WTC11 (cell line): ENCODE measurements around the gene DYNC1LI2. TPM values are rescaled to one million over a fixed set of nuclear protein-coding genes. Genes with fewer than 3 reads are reported as not detected.

Source experiments
- ATAC-seq: fragments of 200-7000 bp; cut with Tn5 transposase; 2 replicates; pipeline ENCODE4 v1.10.0; 2021; ENCODE audit warnings: mild to moderate bottlenecking, moderate library complexity
- CTCF ChIA-PET: fragments of 300-600 bp; sonication (Branson Sonifier 250); formaldehyde crosslinking; loops from one replicate; lab custom pipeline; 2021; ENCODE audit warnings: antibody characterized with exemption; lab: Charles Lee
- POLR2A ChIA-PET: fragments of 350-600 bp; sonication (Branson Sonifier 250); formaldehyde crosslinking; loops from one replicate; lab custom pipeline; 2021; ENCODE audit warnings: antibody characterized with exemption; lab: Charles Lee
- DNase-seq: peaks from one replicate; pipeline ENCODE4 v3.0.0; 2021; ENCODE audit warnings: low spot score
- H3K27ac Mint-ChIP-seq: 2 replicates; pipeline ENCODE4 v1.8.0; 2021; ENCODE audit warnings: mixed read lengths
- H3K27me3 Mint-ChIP-seq: 2 replicates; pipeline ENCODE4 v1.8.0; 2021; ENCODE audit warnings: low read depth, mild to moderate bottlenecking, moderate library complexity, mixed read lengths
- H3K36me3 Mint-ChIP-seq: 2 replicates; pipeline ENCODE4 v1.8.0; 2021; ENCODE audit warnings: mixed read lengths
- H3K4me1 Mint-ChIP-seq: 2 replicates; pipeline ENCODE4 v1.8.0; 2022; ENCODE audit warnings: mixed read lengths
- H3K4me3 Mint-ChIP-seq: 2 replicates; pipeline ENCODE4 v1.8.0; 2021; ENCODE audit warnings: mild to moderate bottlenecking, moderate library complexity, mixed read lengths
- H3K9me3 Mint-ChIP-seq: 2 replicates; pipeline ENCODE4 v1.8.0; 2021; ENCODE audit warnings: mixed read lengths
- CREM ChIP-seq: sonication (generic); formaldehyde crosslinking; IDR thresholded peaks from 2 replicates; pipeline ENCODE4 v1.8.1; 2022; ENCODE audit warnings: mild to moderate bottlenecking, missing genetic modification reagents, moderate library complexity
- FOXK1 ChIP-seq: sonication (generic); formaldehyde crosslinking; IDR thresholded peaks from 2 replicates; pipeline ENCODE4 v1.8.0; 2022; ENCODE audit warnings: mild to moderate bottlenecking, moderate library complexity, missing genetic modification reagents
- NFYB ChIP-seq: sonication (generic); formaldehyde crosslinking; conservative IDR thresholded peaks from 2 replicates; pipeline ENCODE4 v1.8.0; 2022; ENCODE audit warnings: low read depth, missing genetic modification reagents
- RORB ChIP-seq: fragments of 250-450 bp; sonication (Bioruptor Pico); IDR thresholded peaks from 2 replicates; pipeline ENCODE4 v1.9.0; 2021; ENCODE audit warnings: mild to moderate bottlenecking
- TP53 ChIP-seq: sonication (generic); formaldehyde crosslinking; IDR thresholded peaks from 2 replicates; pipeline ENCODE4 v1.8.1; 2023; ENCODE audit warnings: mild to moderate bottlenecking, missing genetic modification reagents
- ZNF671 ChIP-seq: fragments of 250-450 bp; sonication (Bioruptor Pico); IDR thresholded peaks from 2 replicates; pipeline ENCODE4 v1.8.0; 2021; ENCODE audit warnings: mild to moderate bottlenecking
- total RNA-seq: library from RNA; stranded (reverse); gene quantifications from 3 replicates; pipeline ENCODE4 v1.2.3, GENCODE V29; 2021
- TF ChIP-seq, protein P1 (sequence below): fragments of 250-450 bp; sonication (Bioruptor Pico); IDR thresholded peaks from 2 replicates; pipeline ENCODE4 v1.8.0; 2021; ENCODE audit warnings: mild to moderate bottlenecking
- TF ChIP-seq, protein P2 (sequence below): sonication (generic); formaldehyde crosslinking; IDR thresholded peaks from 2 replicates; pipeline ENCODE4 v1.8.0; 2023; ENCODE audit warnings: missing genetic modification reagents
- TF ChIP-seq, protein P3 (sequence below): sonication (generic); formaldehyde crosslinking; IDR thresholded peaks from 2 replicates; pipeline ENCODE4 v1.8.0; 2022; ENCODE audit warnings: mild to moderate bottlenecking, missing genetic modification reagents
- TF ChIP-seq, protein P4 (sequence below): fragments of 250-450 bp; sonication (Bioruptor Pico); IDR thresholded peaks from 2 replicates; pipeline ENCODE4 v1.9.0; 2021; ENCODE audit warnings: mild to moderate bottlenecking
- TF ChIP-seq, protein P5 (sequence below): sonication (generic); formaldehyde crosslinking; IDR thresholded peaks from 2 replicates; pipeline ENCODE4 v1.8.1; 2023; ENCODE audit warnings: mild to moderate bottlenecking, missing genetic modification reagents, borderline replicate concordance
- TF ChIP-seq, protein P6 (sequence below): sonication (generic); formaldehyde crosslinking; IDR thresholded peaks from 2 replicates; pipeline ENCODE4 v1.8.0; 2022; ENCODE audit warnings: mild to moderate bottlenecking, missing genetic modification reagents

DYNC1LI2 gene
- total RNA-seq, 1 experiment from 2014 or later, result 89.8 TPM

DNA sequence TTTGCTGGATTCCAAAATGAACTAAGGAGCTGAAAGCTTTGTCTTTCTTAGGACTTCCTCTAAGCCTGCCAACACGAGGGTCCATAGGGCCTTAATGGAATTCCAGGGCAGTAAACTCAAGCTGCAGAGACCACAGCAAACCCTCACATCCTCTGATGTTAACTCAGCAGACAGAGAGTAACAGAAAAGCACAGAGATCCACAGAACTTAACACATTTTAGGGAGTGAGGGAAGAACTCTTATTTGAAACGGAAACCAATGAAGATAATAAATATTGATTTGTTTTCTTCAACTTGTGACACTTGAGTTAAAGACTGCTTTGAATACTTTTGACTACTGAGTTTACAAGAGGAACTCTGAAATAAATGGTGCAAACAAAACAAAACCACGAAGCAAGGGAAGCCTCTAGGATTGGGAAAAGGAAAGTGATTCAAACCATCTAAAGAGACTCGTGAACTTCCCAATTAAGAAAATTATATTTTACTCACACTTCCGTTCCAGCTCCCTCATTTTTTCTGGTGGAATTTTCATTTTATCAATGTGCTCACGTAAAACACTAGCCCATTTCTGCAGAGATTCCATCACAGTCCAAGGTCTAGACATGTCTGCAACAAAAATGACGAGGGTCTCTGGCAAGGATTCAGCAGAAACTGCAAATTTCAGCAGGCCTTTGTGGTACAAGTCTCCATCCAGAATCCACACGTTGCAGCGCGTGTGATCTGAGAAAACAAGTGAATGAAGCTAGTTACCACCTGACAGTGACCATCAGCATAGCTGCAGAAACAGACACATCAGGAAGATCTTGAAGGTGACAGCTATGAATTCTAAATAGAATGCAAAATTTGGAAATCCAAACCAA, 9.2 kb downstream of the DYNC1LI2 start:
- H3K27me3 Mint-ChIP-seq, result no peaks in the 10 kb centered on the region
- H3K4me3 Mint-ChIP-seq, result no peak overlapping the region
- peaks cover 60% of the 10 kb centered on the region for H3K36me3 Mint-ChIP-seq
- POLR2A ChIA-PET, result no interaction called here
- no peaks in the 10 kb centered on the region for H3K9me3 Mint-ChIP-seq
- no peak for DNase-seq
- no peak for TF ChIP-seq CREM (CRISPR knock-in tag)
- no peak for TF ChIP-seq RORB (CRISPR knock-in tag)
- TF ChIP-seq, protein P1, sequence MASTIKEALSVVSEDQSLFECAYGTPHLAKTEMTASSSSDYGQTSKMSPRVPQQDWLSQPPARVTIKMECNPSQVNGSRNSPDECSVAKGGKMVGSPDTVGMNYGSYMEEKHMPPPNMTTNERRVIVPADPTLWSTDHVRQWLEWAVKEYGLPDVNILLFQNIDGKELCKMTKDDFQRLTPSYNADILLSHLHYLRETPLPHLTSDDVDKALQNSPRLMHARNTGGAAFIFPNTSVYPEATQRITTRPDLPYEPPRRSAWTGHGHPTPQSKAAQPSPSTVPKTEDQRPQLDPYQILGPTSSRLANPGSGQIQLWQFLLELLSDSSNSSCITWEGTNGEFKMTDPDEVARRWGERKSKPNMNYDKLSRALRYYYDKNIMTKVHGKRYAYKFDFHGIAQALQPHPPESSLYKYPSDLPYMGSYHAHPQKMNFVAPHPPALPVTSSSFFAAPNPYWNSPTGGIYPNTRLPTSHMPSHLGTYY, result no peak
- TF ChIP-seq, protein P2, sequence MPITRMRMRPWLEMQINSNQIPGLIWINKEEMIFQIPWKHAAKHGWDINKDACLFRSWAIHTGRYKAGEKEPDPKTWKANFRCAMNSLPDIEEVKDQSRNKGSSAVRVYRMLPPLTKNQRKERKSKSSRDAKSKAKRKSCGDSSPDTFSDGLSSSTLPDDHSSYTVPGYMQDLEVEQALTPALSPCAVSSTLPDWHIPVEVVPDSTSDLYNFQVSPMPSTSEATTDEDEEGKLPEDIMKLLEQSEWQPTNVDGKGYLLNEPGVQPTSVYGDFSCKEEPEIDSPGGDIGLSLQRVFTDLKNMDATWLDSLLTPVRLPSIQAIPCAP (CRISPR knock-in tag), result no peak
- no peak for TF ChIP-seq ZNF671 (CRISPR knock-in tag)
- TF ChIP-seq, protein P3, sequence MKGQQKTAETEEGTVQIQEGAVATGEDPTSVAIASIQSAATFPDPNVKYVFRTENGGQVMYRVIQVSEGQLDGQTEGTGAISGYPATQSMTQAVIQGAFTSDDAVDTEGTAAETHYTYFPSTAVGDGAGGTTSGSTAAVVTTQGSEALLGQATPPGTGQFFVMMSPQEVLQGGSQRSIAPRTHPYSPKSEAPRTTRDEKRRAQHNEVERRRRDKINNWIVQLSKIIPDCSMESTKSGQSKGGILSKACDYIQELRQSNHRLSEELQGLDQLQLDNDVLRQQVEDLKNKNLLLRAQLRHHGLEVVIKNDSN, result no peak
- TF ChIP-seq NFYB (CRISPR knock-in tag), result no peak
- no peak for TF ChIP-seq FOXK1 (CRISPR knock-in tag)
- TF ChIP-seq, protein P4, sequence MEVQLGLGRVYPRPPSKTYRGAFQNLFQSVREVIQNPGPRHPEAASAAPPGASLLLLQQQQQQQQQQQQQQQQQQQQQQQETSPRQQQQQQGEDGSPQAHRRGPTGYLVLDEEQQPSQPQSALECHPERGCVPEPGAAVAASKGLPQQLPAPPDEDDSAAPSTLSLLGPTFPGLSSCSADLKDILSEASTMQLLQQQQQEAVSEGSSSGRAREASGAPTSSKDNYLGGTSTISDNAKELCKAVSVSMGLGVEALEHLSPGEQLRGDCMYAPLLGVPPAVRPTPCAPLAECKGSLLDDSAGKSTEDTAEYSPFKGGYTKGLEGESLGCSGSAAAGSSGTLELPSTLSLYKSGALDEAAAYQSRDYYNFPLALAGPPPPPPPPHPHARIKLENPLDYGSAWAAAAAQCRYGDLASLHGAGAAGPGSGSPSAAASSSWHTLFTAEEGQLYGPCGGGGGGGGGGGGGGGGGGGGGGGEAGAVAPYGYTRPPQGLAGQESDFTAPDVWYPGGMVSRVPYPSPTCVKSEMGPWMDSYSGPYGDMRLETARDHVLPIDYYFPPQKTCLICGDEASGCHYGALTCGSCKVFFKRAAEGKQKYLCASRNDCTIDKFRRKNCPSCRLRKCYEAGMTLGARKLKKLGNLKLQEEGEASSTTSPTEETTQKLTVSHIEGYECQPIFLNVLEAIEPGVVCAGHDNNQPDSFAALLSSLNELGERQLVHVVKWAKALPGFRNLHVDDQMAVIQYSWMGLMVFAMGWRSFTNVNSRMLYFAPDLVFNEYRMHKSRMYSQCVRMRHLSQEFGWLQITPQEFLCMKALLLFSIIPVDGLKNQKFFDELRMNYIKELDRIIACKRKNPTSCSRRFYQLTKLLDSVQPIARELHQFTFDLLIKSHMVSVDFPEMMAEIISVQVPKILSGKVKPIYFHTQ (CRISPR knock-in tag), result no peak
- TF ChIP-seq, protein P5, sequence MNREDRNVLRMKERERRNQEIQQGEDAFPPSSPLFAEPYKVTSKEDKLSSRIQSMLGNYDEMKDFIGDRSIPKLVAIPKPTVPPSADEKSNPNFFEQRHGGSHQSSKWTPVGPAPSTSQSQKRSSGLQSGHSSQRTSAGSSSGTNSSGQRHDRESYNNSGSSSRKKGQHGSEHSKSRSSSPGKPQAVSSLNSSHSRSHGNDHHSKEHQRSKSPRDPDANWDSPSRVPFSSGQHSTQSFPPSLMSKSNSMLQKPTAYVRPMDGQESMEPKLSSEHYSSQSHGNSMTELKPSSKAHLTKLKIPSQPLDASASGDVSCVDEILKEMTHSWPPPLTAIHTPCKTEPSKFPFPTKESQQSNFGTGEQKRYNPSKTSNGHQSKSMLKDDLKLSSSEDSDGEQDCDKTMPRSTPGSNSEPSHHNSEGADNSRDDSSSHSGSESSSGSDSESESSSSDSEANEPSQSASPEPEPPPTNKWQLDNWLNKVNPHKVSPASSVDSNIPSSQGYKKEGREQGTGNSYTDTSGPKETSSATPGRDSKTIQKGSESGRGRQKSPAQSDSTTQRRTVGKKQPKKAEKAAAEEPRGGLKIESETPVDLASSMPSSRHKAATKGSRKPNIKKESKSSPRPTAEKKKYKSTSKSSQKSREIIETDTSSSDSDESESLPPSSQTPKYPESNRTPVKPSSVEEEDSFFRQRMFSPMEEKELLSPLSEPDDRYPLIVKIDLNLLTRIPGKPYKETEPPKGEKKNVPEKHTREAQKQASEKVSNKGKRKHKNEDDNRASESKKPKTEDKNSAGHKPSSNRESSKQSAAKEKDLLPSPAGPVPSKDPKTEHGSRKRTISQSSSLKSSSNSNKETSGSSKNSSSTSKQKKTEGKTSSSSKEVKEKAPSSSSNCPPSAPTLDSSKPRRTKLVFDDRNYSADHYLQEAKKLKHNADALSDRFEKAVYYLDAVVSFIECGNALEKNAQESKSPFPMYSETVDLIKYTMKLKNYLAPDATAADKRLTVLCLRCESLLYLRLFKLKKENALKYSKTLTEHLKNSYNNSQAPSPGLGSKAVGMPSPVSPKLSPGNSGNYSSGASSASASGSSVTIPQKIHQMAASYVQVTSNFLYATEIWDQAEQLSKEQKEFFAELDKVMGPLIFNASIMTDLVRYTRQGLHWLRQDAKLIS (CRISPR knock-in tag), result no peak
- TF ChIP-seq, protein P6, sequence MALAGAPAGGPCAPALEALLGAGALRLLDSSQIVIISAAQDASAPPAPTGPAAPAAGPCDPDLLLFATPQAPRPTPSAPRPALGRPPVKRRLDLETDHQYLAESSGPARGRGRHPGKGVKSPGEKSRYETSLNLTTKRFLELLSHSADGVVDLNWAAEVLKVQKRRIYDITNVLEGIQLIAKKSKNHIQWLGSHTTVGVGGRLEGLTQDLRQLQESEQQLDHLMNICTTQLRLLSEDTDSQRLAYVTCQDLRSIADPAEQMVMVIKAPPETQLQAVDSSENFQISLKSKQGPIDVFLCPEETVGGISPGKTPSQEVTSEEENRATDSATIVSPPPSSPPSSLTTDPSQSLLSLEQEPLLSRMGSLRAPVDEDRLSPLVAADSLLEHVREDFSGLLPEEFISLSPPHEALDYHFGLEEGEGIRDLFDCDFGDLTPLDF, result no peak
- TF ChIP-seq TP53 (CRISPR knock-in tag), result no peak
- CTCF ChIA-PET, result interaction anchor here (0.6 to 4.0 kb wide), 6 partner anchors 9 to 126 kb away, joined by 3 to 30 read pairs (median 16); partner anchors contain the start of genes DYNC1LI2 and NAE1
- H3K4me1 Mint-ChIP-seq, result peaks cover 18% of the 10 kb centered on the region
- ATAC-seq, result no peak
- peak overlapping the region; percentile 70 for H3K27ac Mint-ChIP-seq
